ENCODE data around the gene BCAT1. TPM values are rescaled to one million over a fixed set of nuclear protein-coding genes. Genes with fewer than 3 reads are reported as not detected.
"Not testable (repeated sequence)": the region's sequence is repeated elsewhere in the genome, so short reads cannot be mapped to it uniquely, and the experiment has no call there.

BCAT1 gene
- total and polyA plus RNA-seq, 11 donors = 0.57 to 28.9 (median 3.5) TPM

DNA sequence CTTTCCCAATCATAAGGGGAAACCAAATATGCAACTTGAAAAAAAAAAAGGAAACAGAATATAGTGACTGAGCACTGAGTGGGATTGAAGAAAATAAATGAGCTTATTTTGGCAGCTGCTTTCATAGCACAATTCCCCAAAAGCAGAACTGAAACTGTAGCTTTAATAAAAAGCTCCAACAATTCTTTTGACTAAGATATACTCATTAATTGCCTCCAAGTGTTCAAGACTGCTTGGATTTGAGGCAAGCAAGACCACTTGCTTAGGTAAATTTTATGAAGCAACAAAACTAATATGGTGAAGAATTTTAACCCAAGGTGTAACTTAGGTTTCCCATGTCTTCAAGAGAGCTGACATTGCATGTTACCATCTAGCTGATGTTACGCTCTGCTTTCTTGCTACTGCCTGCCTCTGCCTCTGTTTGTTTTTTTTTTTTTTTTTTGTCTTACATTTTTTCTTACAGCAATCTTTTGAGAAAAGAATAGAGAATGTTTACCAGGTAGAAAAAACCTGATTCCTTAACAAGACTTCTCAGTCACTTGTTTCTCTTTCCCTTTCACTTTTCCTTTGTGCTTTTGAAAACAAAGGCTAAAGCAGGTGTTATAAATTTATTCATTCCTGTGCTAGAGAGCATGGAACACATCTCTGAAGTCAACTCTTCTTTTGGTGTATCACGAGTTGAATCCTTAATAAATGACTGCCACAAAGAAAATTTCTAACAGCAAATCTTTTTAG, 134.4 kb downstream of the BCAT1 start:
- intact Hi-C loops (cut with DNase I) = no loop called here
- Histone ChIP-seq H3K9me3 (peaks cover 0 to under 1% (median 0%) of the 10 kb centered on the region in 12 donors), H3K27me3 (no peaks in the 10 kb centered on the region), H3K36me3 (no peaks in the 10 kb centered on the region), H3K4me3 (peak overlapping the region in 1 of 12 donors; percentile 21), H3K27ac (peak overlapping the region in 1 of 12 donors; percentile 71), H3K4me1 (peaks cover 0 to 39% (median 0%) of the 10 kb centered on the region in 12 donors)
- ATAC-seq = peak in 2 of 4 donors; percentile 42 to 49
- no peak for DNase-seq
- TF ChIP-seq, protein P1, sequence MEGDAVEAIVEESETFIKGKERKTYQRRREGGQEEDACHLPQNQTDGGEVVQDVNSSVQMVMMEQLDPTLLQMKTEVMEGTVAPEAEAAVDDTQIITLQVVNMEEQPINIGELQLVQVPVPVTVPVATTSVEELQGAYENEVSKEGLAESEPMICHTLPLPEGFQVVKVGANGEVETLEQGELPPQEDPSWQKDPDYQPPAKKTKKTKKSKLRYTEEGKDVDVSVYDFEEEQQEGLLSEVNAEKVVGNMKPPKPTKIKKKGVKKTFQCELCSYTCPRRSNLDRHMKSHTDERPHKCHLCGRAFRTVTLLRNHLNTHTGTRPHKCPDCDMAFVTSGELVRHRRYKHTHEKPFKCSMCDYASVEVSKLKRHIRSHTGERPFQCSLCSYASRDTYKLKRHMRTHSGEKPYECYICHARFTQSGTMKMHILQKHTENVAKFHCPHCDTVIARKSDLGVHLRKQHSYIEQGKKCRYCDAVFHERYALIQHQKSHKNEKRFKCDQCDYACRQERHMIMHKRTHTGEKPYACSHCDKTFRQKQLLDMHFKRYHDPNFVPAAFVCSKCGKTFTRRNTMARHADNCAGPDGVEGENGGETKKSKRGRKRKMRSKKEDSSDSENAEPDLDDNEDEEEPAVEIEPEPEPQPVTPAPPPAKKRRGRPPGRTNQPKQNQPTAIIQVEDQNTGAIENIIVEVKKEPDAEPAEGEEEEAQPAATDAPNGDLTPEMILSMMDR (IDR thresholded peaks at IDR 0.05) = no peak
- TF ChIP-seq POLR2A (IDR thresholded peaks at IDR 0.05) = no peak
- WGBS, 4 donors = 72 to 85% (median 82%) methylated on average over 2 of the region's 2 CpGs

DNA sequence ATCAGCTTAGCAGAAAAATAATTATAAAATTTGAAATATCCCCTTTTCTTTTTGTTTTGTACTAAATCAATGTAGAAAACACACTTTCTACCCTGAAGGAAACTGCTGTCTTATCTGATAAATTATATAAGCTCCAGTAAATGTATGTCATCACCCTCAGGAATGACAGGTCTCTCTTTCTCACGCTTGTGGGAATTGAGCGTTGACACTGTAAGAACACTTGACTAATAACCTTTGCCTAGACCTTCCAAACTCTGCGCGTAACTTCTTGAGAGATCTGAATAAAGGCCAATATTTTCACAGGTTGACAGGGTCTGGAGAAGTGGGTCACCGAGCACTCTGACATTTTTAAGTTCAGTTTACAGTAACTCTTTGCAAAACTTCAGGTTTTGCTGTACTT, 138.5 kb downstream of the BCAT1 start:
- H3K27me3 ChIP-seq = no peaks in the 10 kb centered on the region
- TF ChIP-seq, protein P1 (IDR thresholded peaks at IDR 0.05) = no peak
- no peak for TF ChIP-seq POLR2A (IDR thresholded peaks at IDR 0.05)
- WGBS, 4 donors = 54 to 83% (median 73%) methylated on average over 5 of the region's 5 CpGs
- H3K4me3 ChIP-seq = no peak overlapping the region
- H3K4me1 ChIP-seq = peaks cover 0 to 24% (median 0%) of the 10 kb centered on the region in 12 donors
- peaks cover 0 to 5% (median 0%) of the 10 kb centered on the region in 12 donors for H3K9me3 ChIP-seq
- ATAC-seq = no peak
- DNase-seq = no peak
- H3K27ac ChIP-seq = no peak overlapping the region
- intact Hi-C loops (cut with DNase I) = no loop called here
- no peaks in the 10 kb centered on the region for H3K36me3 ChIP-seq

DNA sequence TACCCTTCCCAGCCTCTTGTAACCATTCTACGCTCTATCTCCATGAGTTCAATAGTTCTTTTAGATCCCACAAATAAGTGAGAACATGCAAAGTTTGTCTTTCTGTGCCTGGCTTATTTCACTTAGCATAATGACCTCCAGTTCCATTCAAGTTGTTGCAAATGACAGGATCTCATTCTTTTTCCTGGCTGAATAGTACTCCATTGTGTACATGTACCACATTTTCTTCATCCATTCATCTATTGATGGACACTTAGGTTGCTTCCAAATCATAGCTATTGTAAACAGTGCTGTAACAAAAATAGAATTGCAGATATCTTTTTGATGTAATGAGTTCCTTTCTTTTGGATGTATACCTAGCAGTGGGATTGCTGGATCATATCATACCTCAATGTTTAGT, 139.6 kb downstream of the BCAT1 start:
- H3K36me3 ChIP-seq; DNase-seq; H3K9me3 ChIP-seq; H3K4me3 ChIP-seq; H3K27me3 ChIP-seq; H3K27ac ChIP-seq; ATAC-seq; intact Hi-C loops (cut with DNase I): not testable (repeated sequence)
- WGBS, 4 donors = 98 to 100% (median 98%) methylated on average over 1 of the region's 1 CpG
- peaks cover 0 to 14% (median 0%) of the 10 kb centered on the region in 12 donors for H3K4me1 ChIP-seq

DNA sequence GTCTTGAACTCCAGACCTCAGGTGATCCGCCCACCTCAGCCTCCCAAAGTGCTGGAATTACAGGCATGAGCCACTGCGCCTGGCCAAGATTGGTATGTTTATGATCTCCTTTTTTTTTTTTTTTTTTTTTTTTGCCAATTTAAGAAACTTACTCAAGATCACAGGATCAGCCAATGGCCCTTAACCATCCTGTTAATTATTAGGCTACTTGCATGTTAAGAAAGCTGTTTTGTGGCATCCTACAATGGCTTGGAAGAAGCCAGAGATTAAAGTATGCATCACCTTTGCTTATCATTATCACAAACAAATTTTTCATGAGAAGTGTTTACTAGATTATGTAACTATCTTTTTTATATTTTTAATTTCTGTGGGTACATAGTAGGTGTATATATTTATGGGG, 140.2 kb downstream of the BCAT1 start:
- peaks cover 0 to 11% (median 0%) of the 10 kb centered on the region in 12 donors for H3K4me1 ChIP-seq
- TF ChIP-seq, protein P1 (IDR thresholded peaks at IDR 0.05) = no peak
- TF ChIP-seq POLR2A (IDR thresholded peaks at IDR 0.05) = no peak
- 91 to 95% (median 94%) methylated on average over 2 of the region's 2 CpGs for WGBS, 4 donors
- no peak for DNase-seq
- H3K9me3 ChIP-seq = peaks cover 0 to 5% (median 0%) of the 10 kb centered on the region in 12 donors
- intact Hi-C loops (cut with DNase I) = no loop called here
- ATAC-seq = no peak
- no peaks in the 10 kb centered on the region for H3K36me3 ChIP-seq
- H3K27ac ChIP-seq = no peak overlapping the region
- no peak overlapping the region for H3K4me3 ChIP-seq
- no peaks in the 10 kb centered on the region for H3K27me3 ChIP-seq
